Measurements from ENCODE around the gene DCC.

DNA sequence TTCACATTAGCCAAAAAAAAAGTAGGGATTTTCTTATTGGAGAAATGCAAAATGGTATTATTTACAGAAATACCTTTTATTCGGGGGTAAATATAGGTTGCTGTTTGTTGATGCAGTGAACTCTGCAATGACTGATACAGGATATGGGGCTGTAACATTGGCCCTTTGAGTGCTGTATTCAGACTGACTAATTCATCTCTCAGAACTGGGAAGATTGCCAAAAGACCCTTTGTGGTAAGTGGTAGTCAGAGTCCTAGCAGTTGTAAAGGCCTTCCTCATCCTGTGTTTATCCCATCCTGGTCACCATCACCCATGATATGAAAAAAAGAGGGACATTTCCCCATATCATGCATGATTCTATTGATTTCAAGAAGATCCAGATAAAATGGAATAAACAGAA is 14.0 kb upstream of the DCC start:
- no peak for TF ChIP-seq EZH2 (IDR thresholded peaks at IDR 0.05; ENCODE audit: insufficient read depth, poor library complexity, severe bottlenecking)
- no peak for TF ChIP-seq EZH2phosphoT487 (IDR thresholded peaks at IDR 0.05; ENCODE audit: insufficient read depth, low read depth)
